Gastroesophageal sphincter (tissue), 4 donors: ENCODE results near the gene DYNLT4. TPM values are rescaled to one million over a fixed set of nuclear protein-coding genes. Genes with fewer than 3 reads are reported as not detected.
"Not testable (repeated sequence)": the region's sequence is repeated elsewhere in the genome, so short reads cannot be mapped to it uniquely, and the experiment has no call there.

Experiments used
- ATAC-seq: fragments of 150-250 bp; one replicate; pipeline ENCODE4 v1.9.1; 2016; ENCODE audit warnings: mild to moderate bottlenecking, moderate library complexity
- H3K27ac ChIP-seq, 4 donors: fragments of 200-600 bp; sonication (generic) in 3 of 4; 1 replicate in 3 of 4; 2 replicates in 1 of 4; pipeline ENCODE4 v1.5.1; 2016 to 2019
- H3K27me3 ChIP-seq: fragments of 200-600 bp; sonication (generic); one replicate; pipeline ENCODE4 v1.5.1; 2019
- H3K36me3 ChIP-seq, 2 donors: fragments of 200-600 bp; sonication (generic); one replicate each; pipeline ENCODE4 v1.5.1; 2019; ENCODE audit warnings: control low read depth in 1 of 2
- H3K4me1 ChIP-seq, 3 donors: fragments of 200-600 bp; sonication (generic); 1 replicate in 2 of 3; 2 replicates in 1 of 3; pipeline ENCODE4 v1.5.1; 2016 to 2019; ENCODE audit warnings: control low read depth in 2 of 3
- H3K4me3 ChIP-seq, 2 donors: fragments of 200-600 bp; sonication (generic); one replicate each; pipeline ENCODE4 v1.5.1; 2019; ENCODE audit warnings: mild to moderate bottlenecking in 1 of 2, moderate library complexity in 1 of 2
- H3K9me3 ChIP-seq, 3 donors: fragments of 200-600 bp; sonication (generic); one replicate each; pipeline ENCODE4 v1.5.1; 2017 to 2019; ENCODE audit warnings: control low read depth in 2 of 3
- EP300 ChIP-seq: sonication (generic); formaldehyde crosslinking; IDR thresholded peaks from one replicate; pipeline ENCODE4 v1.6.1; 2017; ENCODE audit warnings: antibody characterized with exemption, mild to moderate bottlenecking
- POLR2A ChIP-seq, 2 donors: fragments of 450-650 bp; IDR thresholded peaks; one replicate each; pipeline ENCODE4 v1.6.1; 2017; ENCODE audit warnings: antibody characterized with exemption in 2 of 2, mild to moderate bottlenecking in 2 of 2, moderate library complexity in 1 of 2
- POLR2AphosphoS5 ChIP-seq: sonication (generic); formaldehyde crosslinking; IDR thresholded peaks from one replicate; pipeline ENCODE4 v1.6.1; 2017; ENCODE audit warnings: antibody characterized with exemption
- WGBS, 2 donors: methylation state at CpG; one replicate each; pipeline ENCODE4 v1.1.5; 2018; ENCODE audit warnings: low coverage in 1 of 2; 5-methylcytosine and 5-hydroxymethylcytosine counted together
- total RNA-seq, 4 donors: library from RNA; depleted of rRNA; stranded (reverse); fragments of >200 nt; gene quantifications; one replicate each; pipeline ENCODE4 v1.1.0, GENCODE V29; 2016
- TF ChIP-seq, protein P1 (sequence below), 4 experiments: fragments of 200-600 bp in 2 of 4; fragments of 450-650 bp in 2 of 4; sonication (generic) in 1 of 4; IDR thresholded peaks; one replicate each; pipeline ENCODE4 v1.5.1; 2017 to 2019; ENCODE audit warnings: antibody characterized with exemption in 4 of 4, mild to moderate bottlenecking in 2 of 4, moderate library complexity in 2 of 4

The DYNLT4 gene
- total RNA-seq, 4 donors from 2014 or later: 1.4 TPM; not detected in 3

DNA sequence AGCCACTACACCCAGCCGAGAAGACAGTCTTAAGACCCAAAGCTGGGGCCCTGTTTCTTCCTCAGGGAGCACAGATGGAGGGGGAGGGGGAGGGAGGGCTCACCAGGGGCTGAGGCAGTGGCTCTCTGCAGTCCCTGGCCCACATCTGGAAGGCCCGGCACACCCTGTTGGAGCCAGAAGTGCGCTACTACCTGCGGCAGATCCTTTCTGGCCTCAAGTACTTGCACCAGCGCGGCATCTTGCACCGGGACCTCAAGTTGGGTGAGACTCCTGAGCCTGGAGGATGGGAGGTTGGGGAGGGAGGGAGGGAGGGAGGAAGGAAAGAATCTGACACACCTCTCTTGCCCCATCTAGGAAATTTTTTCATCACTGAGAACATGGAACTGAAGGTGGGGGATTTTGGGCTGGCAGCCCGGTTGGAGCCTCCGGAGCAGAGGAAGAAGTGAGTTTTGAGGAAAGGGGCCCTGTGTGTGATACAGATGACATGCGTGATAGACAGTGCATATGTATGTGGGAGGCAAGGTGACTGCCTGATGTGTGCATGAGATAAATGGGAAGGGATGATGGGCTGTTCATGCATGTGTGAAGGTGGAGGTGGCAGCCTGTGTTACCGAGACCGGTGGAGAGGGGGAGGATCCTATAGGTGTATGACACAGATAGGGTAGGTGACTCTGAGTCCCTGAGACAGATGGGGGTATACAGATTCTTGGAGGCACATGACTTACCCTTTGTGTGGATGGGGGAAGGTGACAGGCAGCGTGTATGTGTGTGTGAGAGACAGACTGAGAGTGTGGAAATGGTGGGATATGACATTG, 5.5 kb downstream of the DYNLT4 start:
- peak overlapping the region in 3 of 4 donors; percentile 72 to 96 (median 96) for H3K27ac ChIP-seq
- H3K4me1 ChIP-seq: peaks cover 7 to 60% (median 32%) of the 10 kb centered on the region in 3 donors
- WGBS, 2 donors: 48 to 88% methylated on average over 6 of the region's 13 CpGs
- H3K36me3 ChIP-seq: peaks cover 0 to 43% of the 10 kb centered on the region in 2 donors
- H3K27me3 ChIP-seq: no peaks in the 10 kb centered on the region
- H3K4me3 ChIP-seq: peak overlapping the region in 1 of 2 donors; percentile 93
- no peaks in the 10 kb centered on the region for H3K9me3 ChIP-seq
- TF ChIP-seq, protein P1, sequence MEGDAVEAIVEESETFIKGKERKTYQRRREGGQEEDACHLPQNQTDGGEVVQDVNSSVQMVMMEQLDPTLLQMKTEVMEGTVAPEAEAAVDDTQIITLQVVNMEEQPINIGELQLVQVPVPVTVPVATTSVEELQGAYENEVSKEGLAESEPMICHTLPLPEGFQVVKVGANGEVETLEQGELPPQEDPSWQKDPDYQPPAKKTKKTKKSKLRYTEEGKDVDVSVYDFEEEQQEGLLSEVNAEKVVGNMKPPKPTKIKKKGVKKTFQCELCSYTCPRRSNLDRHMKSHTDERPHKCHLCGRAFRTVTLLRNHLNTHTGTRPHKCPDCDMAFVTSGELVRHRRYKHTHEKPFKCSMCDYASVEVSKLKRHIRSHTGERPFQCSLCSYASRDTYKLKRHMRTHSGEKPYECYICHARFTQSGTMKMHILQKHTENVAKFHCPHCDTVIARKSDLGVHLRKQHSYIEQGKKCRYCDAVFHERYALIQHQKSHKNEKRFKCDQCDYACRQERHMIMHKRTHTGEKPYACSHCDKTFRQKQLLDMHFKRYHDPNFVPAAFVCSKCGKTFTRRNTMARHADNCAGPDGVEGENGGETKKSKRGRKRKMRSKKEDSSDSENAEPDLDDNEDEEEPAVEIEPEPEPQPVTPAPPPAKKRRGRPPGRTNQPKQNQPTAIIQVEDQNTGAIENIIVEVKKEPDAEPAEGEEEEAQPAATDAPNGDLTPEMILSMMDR (IDR thresholded peaks at IDR 0.05): no peak
- TF ChIP-seq POLR2AphosphoS5: no peak
- no peak for TF ChIP-seq EP300
- TF ChIP-seq POLR2A (IDR thresholded peaks at IDR 0.05): no peak
- ATAC-seq: no peak

DNA sequence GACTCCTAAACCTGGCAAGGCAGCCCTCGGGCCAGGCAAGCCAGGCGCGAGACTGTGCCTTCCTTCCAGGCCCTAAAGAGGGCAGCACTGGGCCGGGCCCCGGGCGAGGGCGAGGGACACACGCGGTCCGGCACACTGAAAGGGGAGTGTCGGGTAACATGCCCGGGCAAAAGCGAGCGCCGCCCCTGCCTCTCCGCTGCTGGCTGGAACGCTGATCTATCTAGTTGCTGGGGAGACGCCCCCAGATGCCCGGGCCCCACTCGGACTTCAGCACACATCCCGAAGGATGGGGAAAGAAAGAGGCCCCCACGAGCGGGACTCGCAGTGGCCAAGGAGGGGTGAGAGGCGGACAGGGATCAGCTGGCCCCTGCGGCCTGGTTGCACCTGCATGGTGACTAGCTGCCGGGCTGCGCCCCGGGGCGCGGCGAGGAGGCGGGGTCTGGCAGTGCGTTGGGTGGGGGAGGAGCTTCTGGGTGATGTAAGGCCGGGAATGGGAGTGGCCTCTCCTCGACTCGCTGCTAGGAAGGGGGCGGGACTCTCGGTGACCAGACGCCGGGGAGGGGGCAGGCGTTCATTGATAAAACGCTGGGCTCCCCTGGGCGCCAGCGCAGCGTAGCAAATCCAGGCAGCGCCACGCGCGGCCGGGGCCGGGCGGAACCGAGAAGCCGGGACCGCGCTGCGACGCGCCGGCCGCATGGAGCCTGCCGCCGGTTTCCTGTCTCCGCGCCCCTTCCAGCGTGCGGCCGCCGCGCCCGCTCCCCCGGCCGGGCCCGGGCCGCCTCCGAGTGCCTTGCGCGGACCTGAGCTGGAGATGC, 7.2 kb downstream of the DYNLT4 start, which contains the start of gene PLK3:
PLK3 (plus strand) TSS at position 608 of the 815 bp plus-strand sequence; CDS start at position 695, 87 bp downstream.
- peak within 1 kb of the TSS; percentile 80 to 96 (median 96) for H3K27ac ChIP-seq
- H3K27me3 ChIP-seq: no peaks in the 10 kb centered on the region
- no peaks in the 10 kb centered on the region for H3K9me3 ChIP-seq
- H3K4me1 ChIP-seq: peaks cover 0 to 46% (median 23%) of the 10 kb centered on the region in 3 donors
- peak within 1 kb of the TSS; percentile 67 to 93 for H3K4me3 ChIP-seq
- H3K36me3 ChIP-seq: peaks cover 0 to 27% of the 10 kb centered on the region in 2 donors
- TF ChIP-seq POLR2AphosphoS5 (peak; percentile 89), EP300 (no peak), POLR2A (IDR thresholded peaks at IDR 0.05) (peak; percentile 92 to 97)
- TF ChIP-seq, protein P1 (IDR thresholded peaks at IDR 0.05): peak in 3 of 4 experiments; percentile 87 to 95 (median 89)
- WGBS, 2 donors: 0% methylated on average over 3 of the region's 79 CpGs; no CpG with 5 or more reads in 1 of the 2 donors
- peak; percentile 95 for ATAC-seq

DNA sequence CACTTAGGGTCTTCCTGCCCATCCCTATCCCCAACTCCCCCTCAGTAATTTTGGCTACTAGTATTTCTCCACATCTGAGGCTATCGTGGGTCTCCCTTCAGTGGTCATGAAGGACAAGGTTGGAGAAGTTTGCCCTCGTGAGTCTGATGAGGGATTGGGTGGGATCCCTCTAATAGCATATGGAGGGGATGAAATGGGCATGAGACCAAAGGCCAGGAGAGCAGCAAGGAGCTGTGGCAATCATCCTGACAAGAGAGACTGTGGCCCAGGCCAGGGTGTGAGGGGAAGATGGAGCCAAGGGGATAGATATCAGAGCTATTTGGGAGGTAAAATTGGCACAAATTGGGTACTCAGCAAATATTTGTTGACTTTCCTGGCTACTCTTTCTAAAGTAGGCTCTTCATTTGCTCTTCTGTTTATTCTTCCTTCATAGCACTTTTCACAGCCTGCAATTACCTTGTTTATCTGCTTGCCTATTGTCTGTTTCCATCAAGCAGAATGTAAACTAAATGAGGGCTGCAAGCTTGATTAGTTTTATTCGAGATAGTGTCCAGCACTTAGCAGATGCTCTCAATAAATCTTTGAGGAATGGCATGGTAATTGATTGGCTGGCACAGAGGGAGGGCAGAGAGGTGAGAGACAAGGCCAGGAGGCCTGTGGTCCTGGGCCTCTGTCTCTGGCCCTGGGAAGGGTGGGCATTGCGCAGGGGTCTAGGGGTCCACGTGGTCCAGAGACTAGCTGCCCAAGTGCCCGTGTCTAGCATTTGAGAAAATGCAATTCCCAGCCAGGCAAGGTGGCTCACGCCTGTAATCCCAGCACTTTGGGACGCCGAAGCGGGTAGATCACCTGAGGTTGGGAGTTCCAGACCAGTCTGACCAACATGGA, 8.4 kb downstream of the DYNLT4 start:
- WGBS, 2 donors: 40 to 67% methylated on average over 1 of the region's 10 CpGs
- ATAC-seq: no peak
- Histone ChIP-seq H3K36me3 (peaks cover 0 to 14% of the 10 kb centered on the region in 2 donors), H3K9me3 (no peaks in the 10 kb centered on the region), H3K27ac (peak overlapping the region; percentile 26 to 96 (median 96)), H3K4me3 (no peak overlapping the region), H3K4me1 (peaks cover 0 to 41% (median 21%) of the 10 kb centered on the region in 3 donors), H3K27me3 (no peaks in the 10 kb centered on the region)
- TF ChIP-seq POLR2AphosphoS5 (no peak), POLR2A (IDR thresholded peaks at IDR 0.05) (no peak), EP300 (no peak)
- TF ChIP-seq, protein P1 (IDR thresholded peaks at IDR 0.05): no peak

DNA sequence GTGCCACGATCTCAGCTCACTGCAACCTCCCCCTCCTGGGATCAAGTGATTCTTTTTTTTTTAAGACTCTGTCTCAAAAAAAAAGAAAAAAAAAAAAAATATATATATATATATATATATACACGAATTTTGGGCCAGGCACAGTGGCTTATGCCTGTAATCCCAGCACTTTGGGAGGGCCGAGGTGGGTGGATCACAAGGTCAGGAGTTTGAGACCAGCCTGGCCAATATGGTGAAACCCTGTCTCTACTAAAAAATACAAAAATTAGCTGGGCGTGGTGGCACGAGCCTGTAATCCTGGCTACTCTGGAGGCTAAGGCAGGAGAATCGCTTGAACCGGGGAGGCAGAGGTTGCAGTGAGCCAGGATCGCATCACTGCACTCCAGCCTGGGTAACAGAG, 9.3 kb downstream of the DYNLT4 start:
- H3K4me3 ChIP-seq, H3K9me3 ChIP-seq, ATAC-seq, H3K36me3 ChIP-seq, H3K27me3 ChIP-seq: not testable (repeated sequence)
- Histone ChIP-seq H3K27ac (peak overlapping the region in 2 of 4 donors; percentile 95 to 96), H3K4me1 (peaks cover 0 to 33% (median 15%) of the 10 kb centered on the region in 3 donors)
- WGBS, 2 donors: 74% methylated on average over 6 of the region's 8 CpGs
